Liver (tissue), 3 donors: ENCODE data around the gene KIR2DL1.
"Not testable (repeated sequence)": the region's sequence is repeated elsewhere in the genome, so short reads cannot be mapped to it uniquely, and the experiment has no call there.

ENCODE experiments used
- ATF3 ChIP-seq: IDR thresholded peaks from 2 replicates; pipeline ENCODE4 v1.6.1; 2016; ENCODE audit warnings: antibody characterized with exemption
- HNF4A ChIP-seq, 2 donors: conservative IDR thresholded peaks; 2 replicates each; pipeline ENCODE4 v1.6.1; 2016; ENCODE audit warnings: antibody characterized with exemption in 2 of 2, mild to moderate bottlenecking in 2 of 2
- RAD21 ChIP-seq, 2 donors: IDR thresholded peaks; 2 replicates each; pipeline ENCODE4 v1.6.1; 2016; ENCODE audit warnings: antibody characterized with exemption in 2 of 2, mild to moderate bottlenecking in 2 of 2
- TAF1 ChIP-seq: conservative IDR thresholded peaks from 2 replicates; pipeline ENCODE4 v1.6.1; 2016; ENCODE audit warnings: antibody characterized with exemption, mild to moderate bottlenecking
- TF ChIP-seq, protein P1 (sequence below): fragments of 150-350 bp; IDR thresholded peaks from 2 replicates; pipeline ENCODE4 v1.5.1; 2017; ENCODE audit warnings: improper control_type of control experiment, low read depth, low read length; ENCODE audit not compliant: missing input control
- TF ChIP-seq, protein P2 (sequence below): IDR thresholded peaks from 2 replicates; pipeline ENCODE4 v1.6.1; 2016; ENCODE audit warnings: antibody characterized with exemption, mild to moderate bottlenecking
- donor health status: healthy.
- donor health status: healthy.

- not testable (repeated sequence) for TF ChIP-seq ATF3; RAD21 (IDR thresholded peaks at IDR 0.05); TAF1; HNF4A (conservative IDR thresholded peaks at IDR 0.05)
- TF ChIP-seq, protein P1, sequence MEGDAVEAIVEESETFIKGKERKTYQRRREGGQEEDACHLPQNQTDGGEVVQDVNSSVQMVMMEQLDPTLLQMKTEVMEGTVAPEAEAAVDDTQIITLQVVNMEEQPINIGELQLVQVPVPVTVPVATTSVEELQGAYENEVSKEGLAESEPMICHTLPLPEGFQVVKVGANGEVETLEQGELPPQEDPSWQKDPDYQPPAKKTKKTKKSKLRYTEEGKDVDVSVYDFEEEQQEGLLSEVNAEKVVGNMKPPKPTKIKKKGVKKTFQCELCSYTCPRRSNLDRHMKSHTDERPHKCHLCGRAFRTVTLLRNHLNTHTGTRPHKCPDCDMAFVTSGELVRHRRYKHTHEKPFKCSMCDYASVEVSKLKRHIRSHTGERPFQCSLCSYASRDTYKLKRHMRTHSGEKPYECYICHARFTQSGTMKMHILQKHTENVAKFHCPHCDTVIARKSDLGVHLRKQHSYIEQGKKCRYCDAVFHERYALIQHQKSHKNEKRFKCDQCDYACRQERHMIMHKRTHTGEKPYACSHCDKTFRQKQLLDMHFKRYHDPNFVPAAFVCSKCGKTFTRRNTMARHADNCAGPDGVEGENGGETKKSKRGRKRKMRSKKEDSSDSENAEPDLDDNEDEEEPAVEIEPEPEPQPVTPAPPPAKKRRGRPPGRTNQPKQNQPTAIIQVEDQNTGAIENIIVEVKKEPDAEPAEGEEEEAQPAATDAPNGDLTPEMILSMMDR: not testable (repeated sequence)
- TF ChIP-seq, protein P2, sequence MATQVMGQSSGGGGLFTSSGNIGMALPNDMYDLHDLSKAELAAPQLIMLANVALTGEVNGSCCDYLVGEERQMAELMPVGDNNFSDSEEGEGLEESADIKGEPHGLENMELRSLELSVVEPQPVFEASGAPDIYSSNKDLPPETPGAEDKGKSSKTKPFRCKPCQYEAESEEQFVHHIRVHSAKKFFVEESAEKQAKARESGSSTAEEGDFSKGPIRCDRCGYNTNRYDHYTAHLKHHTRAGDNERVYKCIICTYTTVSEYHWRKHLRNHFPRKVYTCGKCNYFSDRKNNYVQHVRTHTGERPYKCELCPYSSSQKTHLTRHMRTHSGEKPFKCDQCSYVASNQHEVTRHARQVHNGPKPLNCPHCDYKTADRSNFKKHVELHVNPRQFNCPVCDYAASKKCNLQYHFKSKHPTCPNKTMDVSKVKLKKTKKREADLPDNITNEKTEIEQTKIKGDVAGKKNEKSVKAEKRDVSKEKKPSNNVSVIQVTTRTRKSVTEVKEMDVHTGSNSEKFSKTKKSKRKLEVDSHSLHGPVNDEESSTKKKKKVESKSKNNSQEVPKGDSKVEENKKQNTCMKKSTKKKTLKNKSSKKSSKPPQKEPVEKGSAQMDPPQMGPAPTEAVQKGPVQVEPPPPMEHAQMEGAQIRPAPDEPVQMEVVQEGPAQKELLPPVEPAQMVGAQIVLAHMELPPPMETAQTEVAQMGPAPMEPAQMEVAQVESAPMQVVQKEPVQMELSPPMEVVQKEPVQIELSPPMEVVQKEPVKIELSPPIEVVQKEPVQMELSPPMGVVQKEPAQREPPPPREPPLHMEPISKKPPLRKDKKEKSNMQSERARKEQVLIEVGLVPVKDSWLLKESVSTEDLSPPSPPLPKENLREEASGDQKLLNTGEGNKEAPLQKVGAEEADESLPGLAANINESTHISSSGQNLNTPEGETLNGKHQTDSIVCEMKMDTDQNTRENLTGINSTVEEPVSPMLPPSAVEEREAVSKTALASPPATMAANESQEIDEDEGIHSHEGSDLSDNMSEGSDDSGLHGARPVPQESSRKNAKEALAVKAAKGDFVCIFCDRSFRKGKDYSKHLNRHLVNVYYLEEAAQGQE: not testable (repeated sequence)
Observed at GRCh38 chr19:54764219-54764618, 5.4 kb upstream of the KIR2DL1 start.
